ENCODE measurements around the gene PLN.

DNA sequence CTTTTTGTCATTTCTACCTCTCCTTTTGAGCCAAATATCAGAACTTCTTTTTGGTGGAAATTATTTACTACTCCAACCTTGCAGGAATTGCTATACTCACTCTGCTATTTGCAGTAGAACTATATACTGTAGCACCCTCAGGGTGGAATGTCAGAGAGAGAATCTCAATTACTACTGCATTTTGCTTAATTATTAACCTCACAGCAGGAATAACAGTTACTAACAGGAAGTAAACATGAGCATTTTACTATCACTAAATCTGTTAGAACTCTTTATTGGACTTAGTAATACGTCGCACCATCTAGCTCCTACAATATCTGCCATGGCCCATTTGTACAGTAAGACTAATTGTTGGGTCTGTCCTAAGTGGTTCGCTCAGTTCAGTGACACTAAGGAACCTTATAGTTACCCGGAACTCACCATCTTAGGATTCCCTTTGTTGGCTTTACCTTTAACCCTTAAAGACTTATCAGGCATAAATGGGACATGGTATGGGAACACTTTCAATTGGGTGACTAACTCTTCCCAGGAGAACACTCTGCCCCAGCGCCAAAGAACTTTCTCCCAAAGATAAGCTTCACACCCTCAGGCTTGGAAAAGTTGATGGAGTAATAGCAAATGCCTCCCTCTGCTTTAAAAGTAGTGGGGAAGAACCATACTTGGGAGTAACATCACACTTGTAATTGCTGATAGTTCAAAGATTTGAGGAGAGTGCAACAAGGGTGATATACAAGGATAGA is 38.8 kb downstream of the PLN start:
- TF ChIP-seq EZH2phosphoT487 (IDR thresholded peaks at IDR 0.05; ENCODE audit: insufficient read depth, low read depth) = no peak
- TF ChIP-seq EZH2 (IDR thresholded peaks at IDR 0.05; ENCODE audit: insufficient read depth, poor library complexity, severe bottlenecking) = no peak
